ENCODE results near the gene NOD2. TPM values are rescaled to one million over a fixed set of nuclear protein-coding genes. Genes with fewer than 3 reads are reported as not detected.
A peak's percentile ranks its signal among the peaks of the same experiment; 100 is the strongest.

Gene NOD2
- total RNA-seq, 1 donor from 2014 or later = not detected

GRCh38 chr16:50645563-50646220 is 47.7 kb upstream of the NOD2 start:
- Mint-ChIP-seq H3K36me3 (peaks cover 32% of the 10 kb centered on the region), H3K4me1 (peaks cover 49% of the 10 kb centered on the region), H3K27ac (peak overlapping the region; percentile 99), H3K4me3 (peak overlapping the region; percentile 65), H3K9me3 (no peaks in the 10 kb centered on the region), H3K27me3 (ENCODE audit: insufficient read depth, low read depth) (peaks cover 7% of the 10 kb centered on the region)
- Histone ChIP-seq H4K20me1 (ENCODE audit: low read depth) (no peaks in the 10 kb centered on the region), H3K9ac (no peak overlapping the region), H3F3A (ENCODE audit: low read depth) (peaks cover 3% of the 10 kb centered on the region), H3K4me1 (peaks cover 15% of the 10 kb centered on the region), H3K27me3 (no peaks in the 10 kb centered on the region), H3K4me2 (peak overlapping the region; percentile 28), H3K9me3 (ENCODE audit: low read depth) (no peaks in the 10 kb centered on the region), H3K4me3 (no peak overlapping the region), H3K36me3 (no peaks in the 10 kb centered on the region), H2AFZ (replicated peaks) (peak overlapping the region; percentile 32), H3K79me2 (ENCODE audit: low read depth) (no peaks in the 10 kb centered on the region), H3K27ac (no peak overlapping the region)
- no peak for TF ChIP-seq EZH2 (IDR thresholded peaks at IDR 0.05)
- TF ChIP-seq EZH2phosphoT487 (IDR thresholded peaks at IDR 0.05) = no peak
- no peak for TF ChIP-seq CTCF (IDR thresholded peaks at IDR 0.05)
- peak; percentile 58 for DNase-seq (ENCODE audit: low spot score)

- Mint-ChIP-seq H3K36me3 (peaks cover 30% of the 10 kb centered on the region), H3K27me3 (ENCODE audit: insufficient read depth, low read depth) (peaks cover 7% of the 10 kb centered on the region), H3K4me3 (peak overlapping the region; percentile 3), H3K27ac (peak overlapping the region; percentile 38), H3K4me1 (peaks cover 49% of the 10 kb centered on the region), H3K9me3 (no peaks in the 10 kb centered on the region)
- H4K20me1 ChIP-seq (ENCODE audit: low read depth) = no peaks in the 10 kb centered on the region
- H3K27me3 ChIP-seq = no peaks in the 10 kb centered on the region
- TF ChIP-seq EZH2phosphoT487 (IDR thresholded peaks at IDR 0.05) = no peak
- TF ChIP-seq EZH2 (IDR thresholded peaks at IDR 0.05) = no peak
- no peak for TF ChIP-seq CTCF (IDR thresholded peaks at IDR 0.05)
- H3K4me3 ChIP-seq = no peak overlapping the region
- H2AFZ ChIP-seq (replicated peaks) = no peak overlapping the region
- no peaks in the 10 kb centered on the region for H3K79me2 ChIP-seq (ENCODE audit: low read depth)
- no peak overlapping the region for H3K9ac ChIP-seq
- peaks cover 3% of the 10 kb centered on the region for H3F3A ChIP-seq (ENCODE audit: low read depth)
- H3K4me2 ChIP-seq = peak overlapping the region; percentile 28
- DNase-seq (ENCODE audit: low spot score) = no peak
- H3K36me3 ChIP-seq = no peaks in the 10 kb centered on the region
- no peak overlapping the region for H3K27ac ChIP-seq
- peaks cover 15% of the 10 kb centered on the region for H3K4me1 ChIP-seq
- no peaks in the 10 kb centered on the region for H3K9me3 ChIP-seq (ENCODE audit: low read depth)
These were observed 47.1 kb upstream of the NOD2 start for GRCh38 chr16:50646345-50646744.

GRCh38 chr16:50651835-50652438 is 41.5 kb upstream of the NOD2 start:
- no peaks in the 10 kb centered on the region for H3K9me3 ChIP-seq (ENCODE audit: low read depth)
- no peaks in the 10 kb centered on the region for H3F3A ChIP-seq (ENCODE audit: low read depth)
- no peak overlapping the region for H3K27ac ChIP-seq
- no peak overlapping the region for H3K4me2 ChIP-seq
- no peaks in the 10 kb centered on the region for H3K36me3 ChIP-seq
- no peaks in the 10 kb centered on the region for H3K9me3 Mint-ChIP-seq
- no peak overlapping the region for H2AFZ ChIP-seq (replicated peaks)
- H3K9ac ChIP-seq = no peak overlapping the region
- no peak overlapping the region for H3K4me3 Mint-ChIP-seq
- no peak for DNase-seq (ENCODE audit: low spot score)
- no peak overlapping the region for H3K4me3 ChIP-seq
- no peak for TF ChIP-seq CTCF (IDR thresholded peaks at IDR 0.05)
- no peak for TF ChIP-seq EZH2 (IDR thresholded peaks at IDR 0.05)
- TF ChIP-seq EZH2phosphoT487 (IDR thresholded peaks at IDR 0.05) = no peak
- peaks cover 3% of the 10 kb centered on the region for H3K27me3 Mint-ChIP-seq (ENCODE audit: insufficient read depth, low read depth)
- H3K27ac Mint-ChIP-seq = no peak overlapping the region
- no peaks in the 10 kb centered on the region for H3K4me1 ChIP-seq
- H3K27me3 ChIP-seq = no peaks in the 10 kb centered on the region
- no peaks in the 10 kb centered on the region for H3K79me2 ChIP-seq (ENCODE audit: low read depth)
- peaks cover 21% of the 10 kb centered on the region for H3K36me3 Mint-ChIP-seq
- H3K4me1 Mint-ChIP-seq = peaks cover 41% of the 10 kb centered on the region
- H4K20me1 ChIP-seq (ENCODE audit: low read depth) = no peaks in the 10 kb centered on the region

All from neural progenitor cell (in vitro differentiated cells).